Midbrain (tissue), 1 donor: ENCODE measurements around the gene GPR4.

ENCODE experiments used
- DNase-seq: peaks from one replicate; lab custom pipeline; 2025; lab: John Stamatoyannopoulos, UW

GPR4 gene

GRCh38 chr19:45589768-45590167 is 12.2 kb downstream of the GPR4 start:
- no peak for DNase-seq

GRCh38 chr19:45587873-45588272 is 14.1 kb downstream of the GPR4 start:
- DNase-seq, result no peak

GRCh38 chr19:45585158-45585577 is 16.8 kb downstream of the GPR4 start:
- no peak for DNase-seq

GRCh38 chr19:45584332-45585157 is 17.5 kb downstream of the GPR4 start, which contains the start of gene OPA3:
TSS of gene OPA3 (minus strand) at chr19:45584802. CDS start at chr19:45584764, 38 bp downstream.
- DNase-seq, result peak; percentile 100

- DNase-seq, result no peak
Observed at GRCh38 chr19:45581576-45581975, 20.4 kb downstream of the GPR4 start.

GRCh38 chr19:45578861-45579260 is 23.2 kb downstream of the GPR4 start:
- no peak for DNase-seq

GRCh38 chr19:45577111-45577905 is 24.7 kb downstream of the GPR4 start:
- no peak for DNase-seq

- DNase-seq, result no peak
Observed at GRCh38 chr19:45576682-45577081, 25.3 kb downstream of the GPR4 start.

GRCh38 chr19:45575216-45575615 is 26.8 kb downstream of the GPR4 start:
- DNase-seq, result no peak

GRCh38 chr19:45574526-45574925 is 27.5 kb downstream of the GPR4 start:
- DNase-seq, result no peak

- no peak for DNase-seq
Observed at GRCh38 chr19:45571457-45572220, 30.4 kb downstream of the GPR4 start.

GRCh38 chr19:45569619-45570421 is 32.2 kb downstream of the GPR4 start:
- peak; percentile 17 for DNase-seq

- DNase-seq, result no peak
Observed at GRCh38 chr19:45568732-45569131, 33.3 kb downstream of the GPR4 start.

GRCh38 chr19:45567609-45568008 is 34.4 kb downstream of the GPR4 start:
- DNase-seq, result no peak

GRCh38 chr19:45564131-45564780 is 37.8 kb downstream of the GPR4 start:
- DNase-seq, result no peak

GRCh38 chr19:45560686-45561085 is 41.3 kb downstream of the GPR4 start:
- no peak for DNase-seq

GRCh38 chr19:45560038-45560437 is 42.0 kb downstream of the GPR4 start:
- DNase-seq, result no peak

- DNase-seq, result peak; percentile 59
Observed at GRCh38 chr19:45558399-45558878, 43.6 kb downstream of the GPR4 start.

- DNase-seq, result no peak
Observed at GRCh38 chr19:45556835-45557234, 45.2 kb downstream of the GPR4 start.

GRCh38 chr19:45554481-45554880 is 47.5 kb downstream of the GPR4 start:
- no peak for DNase-seq

GRCh38 chr19:45553464-45553863 is 48.5 kb downstream of the GPR4 start:
- no peak for DNase-seq
